ENCODE data around the gene EMP2.
"Not testable (repeated sequence)": the region's sequence is repeated elsewhere in the genome, so short reads cannot be mapped to it uniquely, and the experiment has no call there.

Gene EMP2, protein sequence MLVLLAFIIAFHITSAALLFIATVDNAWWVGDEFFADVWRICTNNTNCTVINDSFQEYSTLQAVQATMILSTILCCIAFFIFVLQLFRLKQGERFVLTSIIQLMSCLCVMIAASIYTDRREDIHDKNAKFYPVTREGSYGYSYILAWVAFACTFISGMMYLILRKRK

DNA sequence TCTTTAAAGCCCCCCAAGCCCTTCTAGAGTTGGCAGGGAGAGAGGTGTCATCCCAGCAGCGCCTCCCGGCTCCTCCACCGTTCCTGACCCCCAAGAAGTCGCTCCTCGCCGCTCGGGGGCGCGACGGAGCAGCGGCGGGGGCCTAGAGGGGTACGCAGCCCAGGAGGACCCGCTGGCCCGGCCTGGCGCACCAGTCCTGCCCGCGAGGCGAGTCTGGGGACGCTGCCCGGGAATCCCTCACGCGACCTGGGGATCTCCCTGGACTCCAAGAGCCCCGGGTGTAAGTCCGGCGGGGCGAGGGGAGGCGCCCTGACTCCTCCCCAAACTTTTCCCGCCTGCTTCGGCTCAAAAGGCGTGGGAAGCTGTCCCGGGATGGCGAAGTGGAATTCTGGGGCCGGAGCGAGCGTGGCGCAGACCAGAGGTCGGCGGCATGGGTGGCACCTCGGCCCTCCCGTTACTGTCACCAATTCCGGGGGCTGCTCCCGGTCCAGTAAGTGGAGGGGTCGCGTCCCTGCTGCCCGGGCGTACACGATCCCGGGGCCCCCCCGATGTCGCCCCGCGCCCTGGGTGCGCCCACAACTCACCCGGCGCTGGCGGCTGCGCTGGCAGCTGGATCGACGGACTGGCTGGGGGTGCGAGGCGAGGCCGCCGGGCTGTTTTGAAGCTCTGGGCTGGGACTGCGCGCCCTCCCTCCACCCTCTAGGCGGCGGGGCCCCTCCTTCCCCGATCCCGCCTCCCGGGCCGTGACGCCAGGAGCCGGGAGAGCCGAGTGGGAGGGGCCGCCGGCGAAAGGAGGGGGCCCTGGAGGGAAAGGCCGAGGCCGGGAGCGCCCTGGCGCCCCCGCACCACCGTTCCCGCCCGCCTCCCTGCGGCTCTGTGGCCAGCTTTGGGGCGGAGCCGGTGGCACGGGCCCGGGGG lies at the start of gene EMP2:
TSS of gene EMP2 (minus strand) at position 634 of the 918 bp plus-strand sequence. CDS start 32,981 bp downstream, outside the sequence.
- no peak for DNase-seq

DNA sequence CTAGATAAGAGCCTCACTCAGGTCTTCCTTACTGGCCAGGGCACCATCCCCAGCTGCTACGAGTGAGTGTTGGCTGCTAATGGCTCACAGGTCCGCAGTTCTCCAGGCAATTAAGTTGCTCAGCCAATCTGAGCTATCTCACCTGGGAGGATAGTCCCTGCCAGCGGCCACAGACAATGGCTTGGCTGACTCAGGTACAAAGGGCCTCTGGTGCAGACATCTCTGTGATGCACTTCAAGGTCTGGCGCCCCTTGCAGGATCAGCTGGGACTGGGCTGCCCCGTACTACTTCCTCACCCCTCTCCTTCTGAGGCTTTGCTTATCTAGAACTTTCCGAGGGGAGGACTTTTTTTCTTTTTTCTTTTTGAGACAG lies 49.2 kb upstream of the EMP2 start:
- no peak for DNase-seq

DNA sequence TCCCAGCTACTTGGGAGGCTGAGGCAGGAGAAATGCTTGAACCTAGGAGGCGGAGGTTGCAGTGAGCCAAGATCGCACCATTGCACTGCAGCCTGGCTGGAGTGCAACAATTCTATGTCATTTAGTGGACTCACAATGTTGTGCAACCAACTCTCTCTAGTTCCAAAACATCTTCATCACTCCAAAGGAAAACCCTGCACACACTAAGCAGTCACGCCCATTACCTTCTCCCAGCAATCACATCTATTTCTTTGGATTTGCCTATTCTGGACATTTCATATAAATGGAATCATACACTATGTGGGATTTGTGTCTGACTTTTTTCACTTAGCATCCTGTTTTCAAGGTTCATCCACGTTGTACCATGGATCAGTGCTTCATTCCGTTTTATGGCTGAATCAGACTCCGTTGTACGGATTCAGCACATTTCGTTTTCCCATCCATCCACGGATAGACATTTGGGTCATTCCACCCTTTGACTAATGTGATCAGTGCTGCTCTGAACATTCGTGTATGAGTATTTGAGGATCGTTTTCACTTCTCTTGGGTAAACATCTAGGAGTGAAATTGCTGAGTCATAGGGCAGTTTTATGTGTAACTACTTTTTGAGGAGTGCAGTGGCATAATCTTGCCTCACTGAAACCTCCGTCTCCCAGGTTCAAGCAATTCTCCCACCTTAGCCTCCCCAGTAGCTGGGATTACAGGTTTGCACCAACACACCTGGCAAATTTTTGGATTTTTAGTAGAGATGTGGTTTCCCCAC lies 45.4 kb upstream of the EMP2 start:
- no peak for DNase-seq

DNA sequence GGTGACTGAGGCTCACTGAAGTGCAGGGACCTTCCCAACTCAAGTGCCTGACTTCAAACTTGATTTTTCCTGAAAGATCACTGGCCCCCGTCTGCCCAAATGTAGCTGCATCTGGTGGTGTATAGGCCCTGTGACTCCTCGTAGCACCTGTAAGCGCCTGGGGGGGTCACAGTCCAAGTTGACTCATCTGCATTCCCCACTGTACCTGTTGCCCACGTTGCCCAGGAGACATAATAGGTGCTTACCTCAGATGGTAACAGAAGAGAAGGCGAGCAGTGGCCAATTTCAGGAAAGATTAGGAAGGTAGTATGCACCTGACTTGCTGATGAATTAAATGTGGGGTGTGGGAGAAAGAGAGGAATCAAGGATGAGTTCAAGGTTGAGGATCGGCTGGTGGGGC lies 44.1 kb upstream of the EMP2 start:
- no peak for DNase-seq

DNA sequence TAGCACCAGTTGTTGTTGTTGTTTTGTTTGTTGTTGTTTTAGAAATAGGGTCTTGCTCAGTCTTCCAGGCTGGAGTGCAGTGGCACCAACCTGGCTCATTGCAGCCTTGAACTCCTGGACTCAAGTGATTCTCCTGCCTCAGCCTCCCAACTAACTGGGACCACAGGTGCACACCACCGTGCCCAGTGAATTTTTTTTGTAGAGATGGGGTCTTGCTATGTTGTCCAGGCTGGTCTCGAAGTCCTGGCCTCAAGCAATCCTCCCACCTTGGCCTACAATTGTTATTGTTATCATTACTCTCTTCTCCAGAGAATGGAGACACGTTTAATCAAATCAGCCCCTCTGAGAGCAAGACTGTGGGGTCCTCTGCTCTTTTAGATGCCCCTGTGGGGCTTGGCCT lies 42.7 kb upstream of the EMP2 start:
- no peak for DNase-seq

DNA sequence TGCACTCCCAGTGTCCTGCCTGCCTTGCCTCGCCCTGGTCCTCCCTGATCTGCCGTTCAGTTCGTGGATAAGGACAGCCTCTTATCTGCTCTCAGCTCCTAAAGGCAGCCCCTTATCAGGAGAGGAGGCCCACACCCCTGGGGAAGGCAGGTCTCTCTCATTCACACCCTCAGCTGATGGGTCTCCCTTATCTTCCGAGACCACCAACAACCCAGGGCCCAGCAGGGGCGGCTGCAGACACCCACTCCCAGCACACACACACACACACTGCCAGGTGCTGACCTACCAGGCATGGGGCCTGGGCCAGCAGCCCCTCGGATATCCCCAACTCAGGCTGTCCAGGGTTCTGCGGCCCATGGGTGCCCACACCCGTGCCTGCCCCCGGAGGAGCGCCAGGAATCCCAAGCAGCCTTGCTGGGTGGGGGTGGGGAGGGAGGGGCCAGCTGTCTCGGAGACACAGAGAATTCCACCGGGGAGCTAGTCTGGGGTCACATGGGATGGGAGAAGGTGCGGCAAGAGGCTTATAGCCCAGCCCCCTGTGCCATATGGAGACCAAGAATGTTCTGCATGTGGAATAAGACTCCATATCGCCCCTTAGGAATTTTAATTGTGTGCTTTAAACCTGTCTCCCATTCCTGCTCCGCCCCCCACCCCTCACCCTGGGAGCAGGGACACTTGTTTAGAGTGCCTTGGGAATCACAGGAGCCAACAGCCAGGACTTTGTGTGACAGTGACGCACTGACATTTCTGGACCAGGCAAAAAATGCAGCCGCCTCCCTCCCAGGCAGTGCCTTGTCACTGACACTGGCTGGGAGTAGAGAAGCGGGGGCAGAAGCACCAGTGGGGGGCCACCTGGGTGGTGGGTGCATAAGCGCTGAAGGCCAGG lies 41.9 kb upstream of the EMP2 start:
- no peak for DNase-seq

DNA sequence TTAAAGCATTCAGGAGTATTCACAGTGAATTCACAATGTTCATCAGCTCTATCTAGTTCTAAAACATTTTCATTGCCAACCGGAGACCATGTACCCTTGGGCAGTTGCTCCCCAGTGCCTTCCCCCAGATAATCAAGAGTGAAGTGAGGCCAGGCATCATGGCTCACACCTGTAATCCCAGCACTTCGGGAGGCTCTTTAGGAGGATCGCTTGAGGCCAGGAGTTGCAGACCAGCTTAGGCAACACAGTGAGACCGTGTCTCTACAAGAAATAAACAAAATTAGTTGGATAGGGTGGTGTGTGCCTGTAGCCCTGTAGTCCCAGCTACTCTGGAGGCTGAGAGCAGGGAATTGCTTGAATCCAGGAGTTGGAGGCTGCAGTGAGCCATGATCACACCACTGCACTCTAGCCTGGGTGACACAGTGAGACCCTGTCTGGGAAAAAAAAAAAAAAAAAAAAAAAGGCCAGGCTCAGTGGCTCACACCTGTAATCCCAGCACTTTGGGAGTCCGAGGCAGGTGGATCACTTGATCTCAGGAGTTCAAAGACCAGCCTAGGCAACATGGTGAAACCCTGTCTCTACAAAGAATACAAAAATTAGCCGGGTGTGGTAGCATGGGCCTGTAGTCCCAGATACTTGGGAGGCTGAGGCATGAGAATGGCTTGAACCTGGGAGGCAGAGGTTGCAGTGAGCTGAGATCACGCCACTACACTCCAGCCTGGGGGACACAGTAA lies 41.0 kb upstream of the EMP2 start:
- not testable (repeated sequence) for DNase-seq

DNA sequence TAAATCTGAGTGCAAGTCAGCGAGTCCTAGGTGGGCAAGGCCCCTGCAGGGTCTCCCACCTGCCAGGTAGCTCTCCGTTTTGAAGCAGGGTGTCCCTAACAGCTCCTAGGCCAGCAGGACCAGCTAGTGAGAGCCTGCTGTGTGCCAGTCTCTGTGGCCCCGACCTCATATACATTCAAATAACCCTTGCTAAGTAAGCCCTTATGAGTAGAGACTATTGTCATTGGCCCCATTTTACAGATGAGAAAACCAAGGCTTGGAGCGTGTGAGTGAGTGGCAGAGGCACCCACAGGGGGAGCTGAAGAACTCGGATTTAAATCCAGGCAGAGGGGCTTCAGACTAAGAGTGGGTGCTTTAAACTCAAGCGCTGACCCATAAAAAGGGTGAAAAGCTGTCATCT lies 39.7 kb upstream of the EMP2 start:
- no peak for DNase-seq

DNA sequence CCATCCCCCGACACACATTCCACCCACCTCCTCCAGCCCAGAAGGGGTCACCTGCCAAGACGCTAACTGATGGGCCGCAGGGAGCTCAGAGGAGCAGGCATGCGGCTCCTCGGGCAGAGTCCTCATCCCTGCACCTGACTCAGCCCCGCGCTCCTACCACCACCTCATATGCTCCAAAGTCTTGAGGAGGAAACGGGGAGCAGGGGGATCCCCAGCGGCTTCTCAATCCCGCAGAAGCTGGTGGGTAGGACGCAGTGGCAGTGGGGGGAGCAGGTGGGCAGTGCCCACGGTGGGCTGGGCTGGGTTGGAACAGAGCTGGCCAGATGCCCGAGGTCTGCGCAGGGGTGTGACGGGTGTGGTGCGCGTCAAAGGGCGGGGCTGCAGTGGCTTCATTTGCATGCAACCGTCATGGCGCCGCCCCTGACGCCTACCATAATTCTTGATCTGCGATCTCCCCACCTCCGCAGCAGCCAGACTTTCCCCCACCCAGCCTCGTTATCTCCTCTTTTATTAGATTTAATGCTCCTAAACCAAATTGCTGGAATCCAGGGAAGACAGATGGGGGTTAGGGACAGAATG lies 39.0 kb upstream of the EMP2 start:
- DNase-seq, result no peak

DNA sequence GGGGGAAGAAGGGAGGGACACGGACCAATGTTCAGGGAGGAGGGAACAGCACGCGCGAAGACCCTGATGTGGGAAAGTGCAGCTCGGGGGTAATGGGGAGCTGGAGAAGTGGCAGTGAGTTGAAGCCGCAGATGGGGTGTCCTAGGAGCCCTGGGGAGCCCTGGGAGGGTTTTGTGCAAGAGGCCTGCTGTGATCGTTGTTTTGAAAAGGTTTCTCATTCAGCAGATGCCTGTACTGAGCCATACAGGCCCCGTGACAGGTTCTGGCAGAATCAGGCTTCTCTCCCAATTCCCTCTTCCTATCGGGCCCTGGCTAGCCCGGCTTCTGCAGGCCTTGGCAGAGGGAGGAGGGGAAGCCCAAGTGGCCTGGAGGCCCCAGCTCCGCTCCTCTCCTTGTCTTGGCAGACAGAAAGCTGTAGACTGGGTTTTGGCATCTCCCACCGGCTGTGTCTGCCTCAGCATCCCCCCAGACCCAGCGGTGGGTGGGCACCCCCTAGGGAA lies 38.4 kb upstream of the EMP2 start:
- no peak for DNase-seq

DNA sequence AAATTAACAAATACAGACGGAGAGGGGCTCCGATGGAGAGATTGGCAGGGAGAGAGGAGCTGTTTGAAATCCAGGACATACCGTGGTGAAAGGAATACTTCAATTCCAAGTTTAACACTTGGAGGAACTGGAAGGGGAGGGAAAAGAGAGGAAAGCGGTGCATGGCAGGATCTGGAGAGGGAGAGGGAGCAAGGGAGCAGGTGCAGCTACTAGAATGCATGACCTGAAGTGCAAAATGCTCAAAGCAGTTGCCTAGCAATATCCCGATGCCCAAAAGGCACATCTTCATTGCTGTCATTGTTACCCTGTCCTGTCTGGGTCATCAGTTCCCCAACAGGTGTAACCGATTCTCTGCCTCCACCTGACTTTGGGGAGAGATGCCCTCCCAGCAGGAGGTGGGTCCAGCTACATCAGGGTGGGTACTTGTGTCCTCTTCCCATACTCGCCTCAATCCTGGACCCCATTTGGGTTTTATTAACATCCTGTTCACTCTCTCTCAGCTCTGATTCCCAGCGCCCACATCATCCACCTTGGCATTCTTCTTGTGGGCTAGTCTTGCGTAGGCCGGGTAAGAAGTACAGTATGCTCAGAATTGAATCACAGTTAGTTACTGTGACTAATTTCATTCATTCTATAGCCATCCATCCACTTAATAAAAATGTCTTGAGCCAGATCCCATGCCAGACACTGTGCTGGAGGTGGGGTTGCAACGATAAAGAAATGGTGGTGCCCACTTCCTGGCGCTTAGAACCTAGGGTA lies 37.4 kb upstream of the EMP2 start:
- no peak for DNase-seq

DNA sequence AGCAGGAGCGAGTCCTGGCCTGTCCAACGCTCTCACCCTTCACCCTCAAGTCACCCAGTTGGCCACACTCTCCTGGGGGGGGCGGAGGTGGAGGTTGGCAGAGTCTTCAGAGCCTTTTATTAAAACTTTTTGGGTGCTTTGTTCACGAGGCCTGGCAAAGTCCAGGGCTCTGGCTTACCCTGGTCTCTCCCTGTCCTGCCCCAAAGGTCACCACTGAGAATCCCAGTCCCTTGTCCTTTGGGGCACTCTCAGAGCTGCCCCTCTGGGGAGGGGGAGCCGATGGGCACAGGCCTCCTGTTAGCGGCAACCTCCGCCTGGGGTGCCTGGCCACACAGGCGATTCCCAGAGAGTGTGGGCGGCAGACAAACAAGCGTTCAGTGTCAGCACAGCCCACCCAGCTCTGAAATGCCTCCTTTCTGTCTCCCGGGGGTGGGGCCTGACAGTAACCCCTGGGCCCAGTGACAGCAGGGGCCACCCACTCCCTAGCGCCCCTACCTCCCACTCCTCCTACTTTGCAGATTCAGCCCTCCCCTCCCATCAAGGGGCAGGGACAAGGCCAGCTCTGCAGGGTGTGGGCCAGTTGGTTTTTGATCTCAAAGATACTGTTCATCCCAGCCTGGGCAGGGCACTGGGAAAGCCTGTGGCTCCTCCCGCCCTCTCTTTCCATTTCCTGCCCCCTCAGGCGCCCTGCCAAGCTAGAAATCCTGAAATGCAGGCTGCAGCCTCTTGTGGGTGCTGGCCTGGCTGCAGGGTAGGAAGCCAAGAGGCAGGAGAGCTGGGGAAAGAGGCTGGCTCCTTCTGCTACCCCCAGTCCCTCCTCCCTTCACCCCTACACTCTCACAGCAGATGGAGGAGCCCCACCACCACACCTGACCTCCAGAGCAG lies 36.6 kb upstream of the EMP2 start:
- DNase-seq, result no peak

DNA sequence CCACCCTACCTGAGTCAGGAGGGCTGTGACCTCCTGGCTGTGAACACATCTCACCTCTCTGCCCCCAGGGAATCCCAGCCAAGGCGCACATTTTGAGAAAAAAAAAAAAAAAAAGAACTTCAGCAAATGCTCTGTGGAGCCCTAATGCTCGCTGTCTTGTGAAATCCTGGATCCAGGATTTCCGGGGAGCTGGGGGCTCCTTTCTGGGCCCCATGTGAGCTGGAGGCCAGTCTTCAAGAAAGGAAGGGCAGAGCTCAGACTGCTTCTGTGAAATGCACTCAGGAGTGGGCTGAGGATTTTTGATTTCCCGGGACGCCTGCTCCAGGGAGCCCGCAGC lies 36.0 kb upstream of the EMP2 start:
- DNase-seq, result no peak

DNA sequence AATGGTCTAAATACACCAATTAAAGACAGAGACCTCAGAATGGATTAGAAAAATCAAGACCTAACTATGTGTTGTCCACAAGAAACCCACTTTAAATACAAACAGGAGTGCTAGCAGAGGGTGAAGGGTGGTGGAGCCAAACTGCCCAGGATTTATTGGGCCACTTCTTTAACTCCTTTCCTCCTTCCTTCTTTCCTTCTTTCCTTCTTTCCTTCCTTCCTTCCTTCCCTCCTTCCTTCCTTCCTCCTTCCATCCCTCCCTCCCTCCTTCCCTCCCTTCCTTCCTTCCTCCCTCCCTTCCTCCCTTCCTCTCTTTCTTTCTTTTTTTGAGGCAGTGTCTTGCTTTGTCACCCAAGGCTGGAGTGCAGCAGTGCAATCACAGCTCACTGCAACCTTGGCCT lies 34.3 kb upstream of the EMP2 start:
- DNase-seq, result no peak

DNA sequence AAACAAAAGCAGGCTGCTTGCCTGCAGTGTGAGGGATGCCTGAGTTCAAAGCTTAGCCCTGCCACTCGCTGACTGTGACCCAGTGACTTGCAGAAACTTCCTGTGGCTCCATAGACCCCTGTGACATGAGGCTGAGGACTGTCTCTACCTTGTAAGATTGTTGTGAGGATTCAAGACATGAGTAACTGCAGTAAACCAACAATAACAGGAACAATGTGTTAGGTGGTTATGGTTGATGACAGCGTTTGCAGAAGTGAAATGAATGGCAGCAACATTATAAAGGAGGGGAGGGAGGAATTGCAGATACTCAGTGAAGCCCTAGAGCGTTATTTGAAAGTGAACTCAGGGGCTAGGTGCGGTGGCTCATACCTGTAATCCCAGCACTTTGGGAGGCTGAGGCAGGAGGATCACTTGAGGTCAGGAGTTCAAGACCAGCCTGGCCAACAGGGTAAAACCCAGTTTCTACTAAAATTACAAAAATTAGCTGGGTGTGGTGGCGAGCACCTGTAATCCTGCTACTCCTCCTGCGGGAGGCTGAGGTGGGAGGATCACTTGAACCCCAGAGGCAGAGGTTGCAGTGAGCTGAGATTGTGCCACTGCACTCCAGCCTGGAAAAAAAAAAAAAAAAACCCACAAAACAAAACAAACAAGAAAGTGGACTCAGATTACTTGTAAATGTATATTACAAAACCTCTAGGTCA lies 33.5 kb upstream of the EMP2 start:
- no peak for DNase-seq

DNA sequence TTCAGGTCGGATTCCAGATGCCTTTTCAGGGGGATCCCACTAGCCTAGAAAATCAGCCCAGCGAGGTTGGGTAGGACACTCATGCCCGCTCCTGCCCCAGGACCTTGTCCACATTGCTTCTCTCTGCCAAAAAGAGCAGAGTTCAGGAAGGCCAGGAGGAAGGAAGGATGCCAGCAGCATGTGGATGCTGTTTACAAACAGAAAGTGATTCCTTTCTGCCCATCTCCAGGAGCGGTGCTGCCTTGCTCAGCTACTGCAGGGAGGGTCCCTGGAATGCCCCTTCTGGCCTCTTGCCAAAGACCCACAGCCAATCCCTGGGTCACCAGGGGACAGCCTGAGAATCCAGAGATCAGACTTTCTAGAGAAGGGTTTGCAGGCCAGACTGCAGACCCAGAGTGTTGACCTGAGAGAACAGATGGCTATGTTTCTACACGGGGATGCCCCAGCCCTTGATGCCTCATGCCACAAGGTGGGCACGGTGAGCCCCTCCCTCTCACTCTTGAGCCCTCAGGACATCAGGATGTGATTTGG lies 32.3 kb upstream of the EMP2 start:
- no peak for DNase-seq

DNA sequence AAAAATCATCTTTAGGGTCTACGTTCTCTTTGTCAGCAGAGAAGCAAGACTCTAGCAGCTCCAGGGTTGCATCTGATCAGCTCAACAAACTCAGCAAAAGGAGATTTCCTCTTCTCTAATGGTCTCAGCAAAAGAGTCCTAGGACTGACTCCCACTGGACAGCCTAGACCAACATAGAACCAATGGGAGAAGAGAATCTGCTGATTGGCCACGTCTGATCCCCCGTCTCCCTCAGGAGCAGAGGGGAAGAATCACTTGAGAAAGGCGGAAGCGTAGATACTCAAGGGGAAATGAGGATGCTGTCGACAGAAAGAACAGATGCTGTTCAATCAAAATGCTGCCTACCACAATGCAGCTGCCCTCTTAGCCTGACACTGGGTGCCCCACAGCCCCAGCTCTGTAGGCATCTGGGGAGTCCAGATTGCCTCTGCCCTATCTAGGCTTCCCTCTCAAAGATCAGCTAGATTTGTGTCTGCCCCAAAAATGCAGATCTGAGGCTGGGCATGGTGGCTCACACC lies 31.5 kb upstream of the EMP2 start:
- DNase-seq, result no peak

DNA sequence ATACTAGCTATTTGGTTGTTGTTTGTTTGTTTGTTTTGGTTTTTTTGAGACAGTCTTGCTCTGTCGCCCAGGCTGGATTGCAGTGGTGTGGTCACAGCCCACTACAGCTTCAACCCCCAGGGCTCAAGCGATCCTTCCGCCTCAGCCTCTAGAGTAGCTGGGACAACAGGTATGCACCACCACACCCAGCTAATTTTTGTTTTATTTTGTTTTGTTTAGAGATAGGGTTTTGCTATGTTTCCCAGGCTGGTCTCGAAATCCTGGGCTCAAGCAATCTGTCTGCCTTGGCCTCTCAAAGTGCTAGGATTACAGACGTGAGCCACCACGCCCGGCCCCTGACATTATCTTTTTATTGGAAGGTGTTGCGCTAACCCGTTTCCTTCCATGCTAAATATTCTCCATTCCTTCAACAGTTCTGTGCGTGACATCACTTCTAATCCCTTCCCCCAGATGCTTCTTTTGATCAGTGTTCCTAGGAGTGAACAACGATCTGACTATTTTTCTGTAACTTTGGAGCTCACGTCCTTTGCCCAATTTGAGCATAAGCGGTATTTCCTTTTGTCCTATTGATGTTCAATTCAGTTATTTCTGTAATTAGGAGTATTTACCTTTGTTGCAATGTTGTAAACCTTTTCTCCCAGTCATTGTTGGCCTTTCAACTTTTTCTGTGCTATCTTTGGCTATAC lies 30.2 kb upstream of the EMP2 start:
- DNase-seq, result no peak

All from activated naive CD4-positive, alpha-beta T cell (primary cell).